Measurements from ENCODE around the gene MS4A8.

MS4A8 gene

GRCh38 chr11:60724420-60724819, 25.0 kb downstream of the MS4A8 start, which contains the start of gene MS4A18:
MS4A18 (plus strand) TSS chr11:60724720.
- no peak within 1 kb of the TSS for H3K4me3 ChIP-seq (ENCODE audit: low read depth, low read length)
- TF ChIP-seq, protein P1, sequence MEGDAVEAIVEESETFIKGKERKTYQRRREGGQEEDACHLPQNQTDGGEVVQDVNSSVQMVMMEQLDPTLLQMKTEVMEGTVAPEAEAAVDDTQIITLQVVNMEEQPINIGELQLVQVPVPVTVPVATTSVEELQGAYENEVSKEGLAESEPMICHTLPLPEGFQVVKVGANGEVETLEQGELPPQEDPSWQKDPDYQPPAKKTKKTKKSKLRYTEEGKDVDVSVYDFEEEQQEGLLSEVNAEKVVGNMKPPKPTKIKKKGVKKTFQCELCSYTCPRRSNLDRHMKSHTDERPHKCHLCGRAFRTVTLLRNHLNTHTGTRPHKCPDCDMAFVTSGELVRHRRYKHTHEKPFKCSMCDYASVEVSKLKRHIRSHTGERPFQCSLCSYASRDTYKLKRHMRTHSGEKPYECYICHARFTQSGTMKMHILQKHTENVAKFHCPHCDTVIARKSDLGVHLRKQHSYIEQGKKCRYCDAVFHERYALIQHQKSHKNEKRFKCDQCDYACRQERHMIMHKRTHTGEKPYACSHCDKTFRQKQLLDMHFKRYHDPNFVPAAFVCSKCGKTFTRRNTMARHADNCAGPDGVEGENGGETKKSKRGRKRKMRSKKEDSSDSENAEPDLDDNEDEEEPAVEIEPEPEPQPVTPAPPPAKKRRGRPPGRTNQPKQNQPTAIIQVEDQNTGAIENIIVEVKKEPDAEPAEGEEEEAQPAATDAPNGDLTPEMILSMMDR (IDR thresholded peaks at IDR 0.05; ENCODE audit: borderline replicate concordance, insufficient read depth, low read depth, low read length), result no peak

GRCh38 chr11:60725592-60725991, 26.2 kb downstream of the MS4A8 start:
- TF ChIP-seq, protein P1 (IDR thresholded peaks at IDR 0.05; ENCODE audit: borderline replicate concordance, insufficient read depth, low read depth, low read length), result no peak
- no peak overlapping the region for H3K4me3 ChIP-seq (ENCODE audit: low read depth, low read length)

- H3K4me3 ChIP-seq (ENCODE audit: low read depth, low read length), result no peak overlapping the region
- TF ChIP-seq, protein P1 (IDR thresholded peaks at IDR 0.05; ENCODE audit: borderline replicate concordance, insufficient read depth, low read depth, low read length), result no peak
These were observed 32.2 kb downstream of the MS4A8 start for GRCh38 chr11:60731586-60731985.

DNA sequence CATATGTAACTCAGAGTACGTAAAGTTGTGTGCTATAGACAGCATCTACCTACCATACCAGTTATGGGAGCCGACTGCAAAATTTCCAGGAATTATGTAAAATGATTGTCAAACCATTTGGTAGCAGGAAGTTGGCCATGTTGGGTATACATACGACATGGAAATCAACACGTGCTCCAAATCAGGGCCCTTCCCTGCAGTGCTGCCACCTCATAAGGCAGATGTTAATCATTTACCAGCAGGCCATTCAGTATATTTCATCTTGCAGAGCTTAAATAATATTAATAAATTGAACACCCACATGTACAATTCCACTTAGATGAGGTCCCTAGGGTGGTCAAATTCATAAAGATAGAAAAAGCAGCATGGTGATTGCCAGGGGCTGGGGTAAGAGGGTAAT, 34.9 kb downstream of the MS4A8 start:
- TF ChIP-seq, protein P1 (IDR thresholded peaks at IDR 0.05; ENCODE audit: borderline replicate concordance, insufficient read depth, low read depth, low read length), result no peak
- H3K4me3 ChIP-seq (ENCODE audit: low read depth, low read length), result no peak overlapping the region

DNA sequence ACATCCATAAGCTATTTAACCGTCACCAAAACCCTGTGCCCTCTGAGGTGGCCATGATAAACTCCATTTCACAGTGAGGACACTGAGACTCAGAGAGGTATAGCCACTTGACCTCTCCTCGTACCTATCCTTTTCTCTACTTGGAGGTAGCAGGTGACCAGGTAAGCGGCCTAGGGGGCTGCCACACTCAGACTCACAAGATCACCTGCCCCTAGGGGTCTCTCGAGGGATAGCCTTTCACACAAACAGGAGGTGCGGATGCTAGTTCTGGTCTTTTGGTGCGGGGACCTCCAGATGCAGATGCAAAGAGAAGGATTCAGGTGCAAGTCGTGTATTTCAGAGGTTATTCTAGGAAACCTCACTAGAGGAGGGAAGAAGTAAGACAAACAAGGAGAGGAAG, 39.7 kb downstream of the MS4A8 start:
- no peak overlapping the region for H3K4me3 ChIP-seq (ENCODE audit: low read depth, low read length)

DNA sequence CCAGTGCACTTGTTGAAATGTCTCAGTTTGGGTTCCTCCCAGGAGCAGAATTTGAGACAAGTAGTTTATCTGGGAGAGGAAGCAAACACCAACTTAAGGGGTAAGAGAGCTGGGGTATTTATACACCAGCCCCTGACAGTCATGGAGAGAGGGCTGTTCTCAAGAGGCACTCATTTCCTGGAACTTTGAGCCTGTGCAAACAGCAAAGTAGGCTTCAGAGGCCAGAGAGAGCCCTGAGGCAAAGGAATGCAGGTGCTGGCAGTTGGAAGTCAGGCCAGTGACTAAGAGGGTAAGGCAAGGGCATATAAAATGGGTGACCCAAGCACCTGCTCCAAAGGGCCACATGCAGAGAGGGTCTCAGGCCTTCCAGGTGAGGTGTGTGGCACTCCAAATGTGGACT, 41.2 kb downstream of the MS4A8 start:
- no peak overlapping the region for H3K4me3 ChIP-seq (ENCODE audit: low read depth, low read length)
- TF ChIP-seq, protein P1 (IDR thresholded peaks at IDR 0.05; ENCODE audit: borderline replicate concordance, insufficient read depth, low read depth, low read length), result no peak

More for the DNA sequence above, 39.7 kb downstream of the MS4A8 start:
- TF ChIP-seq, protein P1 (IDR thresholded peaks at IDR 0.05; ENCODE audit: borderline replicate concordance, insufficient read depth, low read depth, low read length), result peak; percentile 31; the same call in 1 of the 2 replicates

DNA sequence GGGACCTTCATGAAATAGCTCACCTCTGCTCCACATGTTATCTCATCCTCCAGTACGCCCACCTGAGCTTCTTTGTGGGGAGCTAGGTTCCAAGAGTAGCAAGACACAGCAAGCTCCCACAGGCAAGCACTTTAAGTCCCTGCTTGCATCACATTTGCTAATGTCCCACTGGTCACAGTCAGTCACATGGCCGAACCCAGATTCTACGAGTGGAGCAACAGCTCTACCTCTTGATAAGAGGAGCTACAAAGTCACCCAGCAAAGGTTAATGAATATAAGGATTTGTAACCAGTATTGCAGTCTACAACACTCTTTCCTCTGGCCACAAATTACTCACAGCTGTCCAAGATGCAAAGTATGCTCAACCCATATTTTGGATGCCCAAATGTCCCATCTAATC, 42.0 kb downstream of the MS4A8 start:
- no peak overlapping the region for H3K4me3 ChIP-seq (ENCODE audit: low read depth, low read length)
- TF ChIP-seq, protein P1 (IDR thresholded peaks at IDR 0.05; ENCODE audit: borderline replicate concordance, insufficient read depth, low read depth, low read length), result no peak
